Stimulated activated CD4-positive, alpha-beta T cell treated with anti-CD3 and anti-CD28 coated beads, Interleukin-12 subunit alpha, Interleukin-12 subunit beta, amount 100 ng/mL, for 4 hours (primary cell): ENCODE results near the gene FGFBP1.
"Not testable (repeated sequence)": the region's sequence is repeated elsewhere in the genome, so short reads cannot be mapped to it uniquely, and the experiment has no call there.

Source experiments
- DNase-seq: peaks from one replicate; pipeline ENCODE4 v3.0.0-alpha.2; 2020

FGFBP1 gene

DNA sequence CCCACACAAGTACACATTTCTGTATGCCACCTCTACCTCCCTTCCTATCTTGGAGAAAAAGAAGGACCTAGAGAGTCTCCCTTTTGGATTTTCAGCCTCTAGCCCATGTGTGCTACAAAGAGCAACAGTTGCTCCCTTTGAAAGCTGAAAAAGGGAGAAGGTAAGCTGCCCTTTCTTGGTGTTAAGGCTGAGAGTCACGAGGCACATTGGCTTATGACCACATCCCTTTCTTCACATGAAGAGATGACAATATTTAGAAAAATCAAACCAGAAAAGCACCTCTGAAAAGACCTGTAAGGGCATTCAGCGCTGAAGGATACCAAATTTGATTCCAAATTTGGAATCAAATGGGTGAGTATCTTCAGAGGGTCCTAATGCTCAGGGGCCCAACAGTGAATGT, 6.4 kb upstream of the FGFBP1 start:
- DNase-seq = no peak

DNA sequence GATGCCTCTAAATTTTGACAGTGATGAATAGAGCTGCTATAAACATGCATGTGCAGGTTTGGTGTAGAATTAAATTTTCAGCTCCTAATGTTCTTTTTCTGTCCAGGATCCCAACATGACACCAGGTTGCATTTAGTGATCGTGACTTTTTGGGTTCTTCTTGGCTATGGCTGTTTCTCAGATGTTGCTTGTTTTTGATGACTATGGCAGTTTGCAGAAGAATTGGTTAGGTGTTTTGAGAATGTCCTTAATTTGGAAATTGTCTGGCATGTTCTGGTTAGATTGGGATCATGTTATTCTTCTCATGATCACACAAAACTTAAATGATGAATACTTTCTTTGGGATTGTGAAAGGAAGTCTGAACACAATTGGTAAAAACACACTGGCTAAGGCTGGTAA, 3.7 kb upstream of the FGFBP1 start:
- no peak for DNase-seq

DNA sequence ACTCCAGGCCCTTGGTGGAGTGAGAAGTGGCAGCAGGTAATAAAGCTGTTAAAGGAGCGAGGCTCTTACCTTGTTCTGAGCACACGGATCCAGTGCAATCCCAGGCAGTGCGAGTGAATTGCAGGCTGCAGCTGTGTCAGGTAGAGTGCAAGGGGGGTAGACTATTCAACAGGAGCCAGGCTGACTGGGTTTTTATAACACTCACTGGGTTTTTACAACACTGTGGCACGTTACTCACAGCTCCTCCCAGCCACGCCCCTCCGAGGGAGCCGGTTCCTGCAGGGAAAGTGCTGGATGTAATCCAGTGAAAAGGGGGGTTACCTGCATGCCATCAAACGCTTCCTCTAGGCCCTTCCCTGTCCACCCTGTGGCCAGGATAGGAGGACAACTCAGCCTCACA, 358 bp downstream of the FGFBP1 start:
- no peak for DNase-seq

GRCh38 chr4:15936495-15936894, 2.0 kb downstream of the FGFBP1 start:
- no peak for DNase-seq

- DNase-seq = no peak
Observed at GRCh38 chr4:15935504-15936402, 2.8 kb downstream of the FGFBP1 start.

- no peak for DNase-seq
Observed at GRCh38 chr4:15934259-15934658, 4.3 kb downstream of the FGFBP1 start.

GRCh38 chr4:15931451-15932210, 6.9 kb downstream of the FGFBP1 start:
- DNase-seq = no peak

DNA sequence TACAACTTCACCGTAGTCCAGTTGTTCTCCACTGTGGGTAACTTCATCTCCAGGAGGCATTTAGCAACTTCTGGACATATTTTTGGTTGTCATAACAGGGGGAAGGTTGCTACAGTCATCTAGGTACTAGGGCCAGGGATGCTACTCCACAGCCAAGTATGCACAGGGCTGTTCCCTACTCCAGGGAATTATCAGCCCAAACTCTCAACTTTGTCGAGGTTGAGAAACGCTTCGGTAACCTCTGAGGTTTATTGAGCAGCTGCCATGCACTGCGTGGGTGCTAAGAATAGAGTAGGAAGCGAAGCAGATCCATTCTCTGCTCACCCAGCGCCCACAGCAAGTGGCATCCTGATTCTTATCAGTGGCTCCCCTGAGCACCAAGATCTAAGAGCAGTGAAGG, 8.2 kb downstream of the FGFBP1 start:
- no peak for DNase-seq

DNA sequence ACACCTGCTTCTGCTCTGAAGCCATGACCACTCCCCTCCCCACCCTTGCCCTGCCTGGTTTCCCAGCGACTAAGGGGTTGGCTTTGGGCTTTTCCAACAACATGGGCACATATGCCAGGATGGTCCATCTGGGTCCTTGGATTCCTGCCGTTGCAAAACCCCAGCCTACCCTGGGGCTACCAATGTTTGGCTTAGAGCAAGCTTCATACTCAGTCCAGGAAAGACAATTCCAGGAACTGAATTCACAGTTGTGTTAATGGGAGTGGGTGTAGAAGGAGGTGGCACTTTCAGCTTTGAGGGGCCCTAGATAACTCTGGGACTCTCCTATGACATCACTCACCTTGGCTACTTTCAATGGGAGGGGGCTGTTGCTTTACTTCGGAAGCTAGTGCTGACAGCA, 9.0 kb downstream of the FGFBP1 start:
- DNase-seq = no peak

DNA sequence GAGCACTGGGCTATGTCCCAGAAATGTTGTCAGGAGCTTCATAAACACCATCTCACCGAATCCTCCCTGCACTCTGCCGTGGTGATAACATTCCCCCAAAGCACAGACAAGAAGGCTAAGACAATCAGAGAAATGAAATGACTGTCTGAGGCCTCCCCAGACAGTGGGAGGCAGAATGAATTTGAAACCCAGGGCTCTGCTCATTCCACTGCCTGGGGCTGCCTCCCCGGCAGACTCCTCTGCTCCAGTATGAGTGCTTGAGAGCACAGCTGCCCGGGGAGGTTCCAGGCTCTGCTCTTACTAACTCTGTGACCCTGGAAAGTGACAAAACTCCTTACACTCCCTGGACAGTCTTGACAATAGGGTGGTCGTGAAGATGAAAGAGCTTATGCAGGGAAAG, 9.7 kb downstream of the FGFBP1 start:
- DNase-seq = no peak

DNA sequence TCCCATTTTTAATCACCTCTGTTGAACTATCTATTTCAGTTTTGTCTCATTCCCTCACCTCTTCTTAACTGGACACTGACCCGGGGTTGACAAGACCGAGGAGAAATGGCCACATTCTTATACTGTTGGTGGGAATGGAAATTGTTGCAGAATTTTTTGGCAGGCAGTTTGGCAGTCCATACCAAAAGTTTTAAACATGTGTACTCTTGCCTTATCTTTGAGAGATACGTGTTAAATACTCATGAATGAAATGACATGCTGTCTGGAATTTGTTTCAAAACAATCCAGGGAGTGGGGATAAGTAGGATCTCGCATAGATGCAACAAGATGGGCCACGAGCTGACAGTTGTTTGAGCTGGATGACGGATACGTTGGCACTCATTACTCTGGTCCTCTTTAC, 12.1 kb downstream of the FGFBP1 start:
- no peak for DNase-seq

- DNase-seq = no peak
Observed at GRCh38 chr4:15925830-15926229, 12.7 kb downstream of the FGFBP1 start.

DNA sequence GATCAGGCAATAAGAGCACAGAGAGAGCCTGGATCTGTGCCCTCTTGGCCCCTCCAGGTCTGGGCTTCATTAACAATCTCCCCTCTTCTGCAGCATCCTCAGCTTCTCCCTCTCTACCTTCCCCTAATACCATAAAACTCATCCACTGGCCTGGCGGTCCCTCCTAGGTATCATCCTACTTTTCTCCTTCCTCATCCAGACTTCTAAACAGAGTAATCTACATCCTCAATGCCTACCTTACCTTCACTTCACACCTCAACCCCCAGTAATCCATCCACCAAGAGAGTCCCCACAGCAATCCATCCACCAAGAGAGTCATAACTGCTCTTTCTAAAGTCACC, 17.0 kb downstream of the FGFBP1 start:
- DNase-seq = no peak

DNA sequence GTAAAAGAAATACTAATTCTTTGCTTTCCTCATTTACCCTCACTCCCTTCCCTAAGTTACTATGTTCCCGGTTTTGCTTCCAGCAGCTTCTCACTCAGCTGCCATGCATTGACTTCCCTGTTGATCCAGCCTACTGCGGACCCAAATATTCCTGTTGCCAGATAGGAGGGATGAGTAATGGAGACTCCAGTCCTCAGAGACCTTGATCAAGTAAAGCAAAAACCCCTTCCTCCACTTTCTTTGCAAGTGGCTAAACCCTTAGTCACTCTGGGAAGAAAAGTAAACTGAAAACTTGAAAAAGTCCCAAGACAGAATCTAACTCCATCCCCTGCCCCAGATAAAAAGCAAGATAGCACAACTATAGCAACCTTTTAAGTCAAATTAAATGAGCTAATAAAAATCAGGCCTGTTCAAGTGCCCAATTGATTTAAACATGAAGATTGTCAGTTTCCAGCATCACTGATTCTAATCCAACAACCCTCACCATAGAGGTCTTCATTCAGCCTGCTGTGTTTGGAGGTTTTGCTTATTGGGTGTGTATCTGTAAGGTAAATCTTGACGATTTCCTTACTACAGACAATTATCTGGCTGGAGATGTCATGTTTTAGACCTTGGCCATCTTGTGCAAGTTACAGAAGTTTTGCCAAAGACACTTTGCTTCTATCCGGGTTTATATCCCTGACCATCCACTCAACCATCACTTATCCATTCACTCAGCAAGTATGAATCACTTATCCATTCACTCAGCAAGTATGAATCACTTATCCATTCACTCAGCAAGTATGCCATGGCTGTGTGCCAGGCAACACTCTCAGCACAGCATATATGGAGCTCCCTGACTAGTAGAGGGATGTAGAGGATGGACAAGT, 17.6 kb downstream of the FGFBP1 start:
- no peak for DNase-seq

DNA sequence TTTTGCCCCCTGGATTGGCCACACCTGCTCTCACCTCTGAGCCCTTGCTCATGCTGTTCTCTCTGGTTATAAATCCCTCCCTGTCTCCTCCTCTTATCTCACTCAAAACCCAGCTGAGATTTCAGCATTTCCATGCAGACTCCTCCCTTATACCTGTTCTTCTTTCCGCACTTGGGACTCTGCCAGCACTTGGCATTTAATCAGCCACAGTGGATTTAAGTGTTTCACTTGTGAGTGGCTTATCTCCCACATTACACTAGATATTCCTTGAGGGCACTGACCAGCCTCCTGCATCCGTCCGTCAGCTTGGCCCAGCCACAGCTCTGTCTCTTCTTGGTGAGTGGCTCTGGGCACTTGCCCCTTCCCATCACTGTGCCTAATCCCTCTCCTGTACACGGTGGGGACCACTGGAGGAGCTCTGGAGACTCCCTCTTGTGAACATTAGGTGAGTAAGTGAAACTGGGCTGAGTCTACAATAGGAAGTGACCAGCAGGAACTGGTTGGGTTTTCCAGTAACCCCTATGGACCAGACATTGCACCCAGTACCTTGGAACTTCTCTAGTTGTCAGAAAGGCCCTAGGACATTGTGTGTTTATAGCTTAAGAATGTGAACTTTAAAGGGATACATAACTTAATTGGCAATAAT, 19.9 kb downstream of the FGFBP1 start:
- no peak for DNase-seq

DNA sequence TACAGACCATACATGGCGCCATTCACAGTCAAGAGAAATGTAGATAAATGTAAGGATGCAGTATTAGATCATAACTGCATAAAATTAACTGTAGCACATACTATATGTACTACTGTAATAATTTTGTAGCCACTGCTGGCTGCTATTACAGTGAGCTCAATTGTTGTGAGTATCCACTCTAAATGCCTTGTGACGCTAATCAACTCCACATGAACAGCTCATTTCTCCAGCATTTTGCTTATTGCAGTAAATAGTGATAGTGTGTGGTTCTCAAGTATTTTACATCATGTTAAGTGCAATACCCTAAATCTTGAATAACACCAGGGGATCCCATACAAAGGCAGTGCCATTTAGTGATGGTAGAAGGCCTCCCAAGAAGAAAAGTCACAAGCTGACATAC, 21.2 kb downstream of the FGFBP1 start:
- DNase-seq = no peak

DNA sequence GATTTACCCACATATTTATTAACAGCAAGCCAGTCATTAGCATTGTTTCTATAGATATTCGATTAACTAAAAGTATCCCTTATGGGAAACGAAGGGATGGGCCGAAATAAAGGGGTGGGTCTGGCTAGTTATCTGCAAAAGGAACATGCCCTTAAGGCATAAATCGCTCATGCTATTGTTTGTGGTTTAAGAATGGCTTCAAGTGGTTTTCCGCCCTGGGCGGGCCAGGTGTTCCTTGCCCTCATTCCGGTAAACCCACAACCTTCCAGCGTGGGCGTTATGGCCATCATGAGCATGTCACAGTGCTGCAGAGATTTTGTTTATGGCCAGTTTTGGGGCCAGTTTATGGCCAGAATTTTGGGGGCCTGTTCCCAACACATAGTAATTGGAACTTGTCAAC, 22.2 kb downstream of the FGFBP1 start:
- not testable (repeated sequence) for DNase-seq

DNA sequence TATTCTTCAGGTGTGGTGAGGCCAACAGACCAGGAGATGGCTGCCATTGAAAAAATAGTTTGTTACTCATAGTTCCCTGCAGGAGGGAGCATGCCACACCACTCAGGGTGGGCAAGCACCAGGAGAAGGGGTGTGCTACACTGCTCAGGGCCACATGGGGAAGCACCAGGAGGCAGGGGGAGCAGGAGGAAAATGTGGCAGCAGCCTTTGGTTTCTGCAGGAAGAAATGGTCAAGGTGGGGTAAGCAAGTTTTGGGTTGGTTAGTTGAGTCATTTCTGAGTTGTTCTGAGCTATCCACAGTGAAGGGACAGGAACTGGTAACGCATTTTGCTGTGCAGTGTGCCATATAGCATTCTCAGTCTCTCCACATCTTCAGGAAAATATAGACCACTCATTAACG, 23.8 kb downstream of the FGFBP1 start:
- no peak for DNase-seq

DNA sequence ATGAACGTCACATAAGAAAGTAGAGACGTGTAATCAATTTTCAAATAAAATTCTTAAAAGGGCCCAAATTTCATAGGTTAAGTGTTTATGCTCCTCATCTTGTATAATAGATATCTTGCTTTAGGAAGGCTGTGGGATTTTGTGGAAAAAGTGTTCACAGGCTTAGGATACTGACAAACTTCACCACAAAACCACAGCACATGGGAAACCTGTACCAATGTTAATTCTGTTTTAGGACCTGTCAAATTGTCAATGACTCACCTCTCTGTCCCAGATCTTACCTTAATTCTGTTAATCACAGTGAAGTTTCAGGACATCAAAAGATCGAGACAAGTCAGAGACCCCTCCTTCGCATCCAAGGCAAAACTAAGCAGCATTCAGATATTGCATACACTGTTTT, 24.2 kb downstream of the FGFBP1 start:
- no peak for DNase-seq

DNA sequence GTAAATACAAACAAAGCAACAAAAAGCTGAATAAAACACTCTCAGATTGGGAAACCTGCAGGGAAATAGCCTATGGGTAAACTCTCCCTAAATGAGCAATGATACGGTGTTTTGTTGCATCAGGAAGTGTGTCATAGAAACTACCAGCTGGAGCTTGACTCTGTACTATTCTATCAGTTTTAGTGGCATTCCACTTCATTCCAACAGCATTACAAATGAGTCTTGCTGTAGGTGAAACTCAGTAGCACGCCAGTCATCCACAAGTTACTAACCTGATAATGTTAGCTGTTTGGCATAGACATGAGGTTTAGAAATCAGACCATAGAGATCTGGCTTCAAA, 24.9 kb downstream of the FGFBP1 start:
- DNase-seq = no peak

DNA sequence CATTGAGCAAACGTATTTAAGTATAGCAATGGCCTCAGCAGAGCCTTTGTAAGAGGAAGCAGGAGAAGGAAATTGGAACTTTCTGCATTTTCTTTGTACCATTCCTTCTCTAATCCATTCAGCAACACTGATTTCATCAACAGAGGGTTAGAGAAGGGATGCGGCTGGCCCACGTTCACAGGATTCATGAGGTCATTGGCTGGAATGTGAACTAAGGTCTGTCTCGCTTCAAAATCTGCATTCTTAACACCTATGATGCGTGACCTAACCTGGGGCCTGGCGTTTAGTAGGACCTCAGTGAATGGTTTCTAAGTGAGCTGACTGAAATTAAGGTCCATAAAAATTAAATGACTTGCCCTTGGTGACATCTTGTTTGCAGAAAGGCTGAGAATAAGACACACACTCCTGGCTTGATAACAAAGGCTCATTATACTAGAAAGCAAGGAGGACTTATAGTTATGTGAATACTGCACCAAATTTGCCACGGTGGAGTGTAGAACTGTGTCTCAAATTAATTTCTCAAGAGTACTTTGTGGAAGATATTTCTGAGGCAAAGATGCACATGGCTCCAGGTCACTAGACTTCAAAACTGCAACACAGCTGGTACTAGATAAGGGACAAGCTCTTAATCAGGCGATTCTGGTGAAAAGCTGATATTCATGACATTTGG, 25.4 kb downstream of the FGFBP1 start:
- DNase-seq = no peak

GRCh38 chr4:15912236-15912635, 26.3 kb downstream of the FGFBP1 start:
- no peak for DNase-seq
